ENCODE data around the gene GRIN1. TPM values are rescaled to one million over a fixed set of nuclear protein-coding genes. Genes with fewer than 3 reads are reported as not detected.

GRIN1 gene
- total and polyA plus RNA-seq, 2 of the 13 experiments (the other 11 are each of a cell fraction or from before 2014, with no cell fraction given) = 0.13 TPM; not detected in 1

- peak; percentile 94 for TF ChIP-seq ZBTB14 (CRISPR knock-in tag; IDR thresholded peaks at IDR 0.05)
- peak; percentile 97 for TF ChIP-seq RFX3 (CRISPR knock-in tag; IDR thresholded peaks at IDR 0.05)
- peak; percentile 84 for TF ChIP-seq POGK (CRISPR knock-in tag; conservative IDR thresholded peaks at IDR 0.05)
- TF ChIP-seq PAX8 (CRISPR knock-in tag; IDR thresholded peaks at IDR 0.05; ENCODE audit: borderline replicate concordance) = 0 out of 2 replicates have a peak, but pooled peaks have one; percentile 43
- TF ChIP-seq ZNF878 (CRISPR knock-in tag; IDR thresholded peaks at IDR 0.05) = no peak
- TF ChIP-seq PAXIP1 (CRISPR knock-in tag; conservative IDR thresholded peaks at IDR 0.05) = peak; percentile 42; the same call in 1 of the 2 replicates
- no peak for TF ChIP-seq CSRNP2 (CRISPR knock-in tag; conservative IDR thresholded peaks at IDR 0.05; ENCODE audit: low read depth)
- TF ChIP-seq PRDM15 (CRISPR knock-in tag; IDR thresholded peaks at IDR 0.05) = peak; percentile 42; the same call in 1 of the 2 replicates
- TF ChIP-seq THAP9 (CRISPR knock-in tag; IDR thresholded peaks at IDR 0.05; ENCODE audit: borderline replicate concordance) = peak; percentile 45; the same call in 1 of the 2 replicates
These were observed 9.3 kb upstream of the GRIN1 start (continued) for GRCh38 chr9:137129456-137130175.

All from HepG2 (cell line).